Esophagus squamous epithelium (tissue), 4 donors: ENCODE results near the gene FAT4.

Experiments
- POLR2A ChIP-seq, 4 donors: fragments of 450-650 bp; IDR thresholded peaks; one replicate each; pipeline ENCODE4 v1.6.1; 2017; ENCODE audit warnings: antibody characterized with exemption in 4 of 4, mild to moderate bottlenecking in 4 of 4, moderate library complexity in 3 of 4
- TF ChIP-seq, protein P1 (sequence below), 6 experiments: fragments of 450-650 bp in 4 of 6; fragments of 200-600 bp in 2 of 6; sonication (generic) in 2 of 6; IDR thresholded peaks; one replicate each; pipeline ENCODE4 v1.5.1; 2016 to 2019; ENCODE audit warnings: antibody characterized with exemption in 6 of 6, mild to moderate bottlenecking in 4 of 6, moderate library complexity in 4 of 6

DNA sequence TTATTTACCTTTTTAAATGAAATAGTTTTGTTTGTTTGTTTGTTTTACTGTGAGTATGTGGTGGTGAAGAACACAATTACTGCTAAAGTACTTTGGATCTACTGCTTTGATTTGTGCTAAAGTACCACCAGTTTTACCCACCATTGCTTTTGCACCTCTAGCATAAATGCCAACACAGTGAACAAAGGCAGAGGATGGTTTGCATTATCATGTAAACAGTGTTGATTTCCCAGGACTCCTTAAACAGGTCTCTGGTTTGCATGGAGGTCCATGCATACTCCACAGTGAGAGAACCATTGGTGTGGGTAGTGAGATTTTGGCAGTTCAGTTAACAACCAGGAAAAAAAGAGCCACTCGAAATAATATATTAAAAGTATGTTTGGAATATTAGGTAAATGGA lies 11.0 kb downstream of the FAT4 start:
- TF ChIP-seq, protein P1, sequence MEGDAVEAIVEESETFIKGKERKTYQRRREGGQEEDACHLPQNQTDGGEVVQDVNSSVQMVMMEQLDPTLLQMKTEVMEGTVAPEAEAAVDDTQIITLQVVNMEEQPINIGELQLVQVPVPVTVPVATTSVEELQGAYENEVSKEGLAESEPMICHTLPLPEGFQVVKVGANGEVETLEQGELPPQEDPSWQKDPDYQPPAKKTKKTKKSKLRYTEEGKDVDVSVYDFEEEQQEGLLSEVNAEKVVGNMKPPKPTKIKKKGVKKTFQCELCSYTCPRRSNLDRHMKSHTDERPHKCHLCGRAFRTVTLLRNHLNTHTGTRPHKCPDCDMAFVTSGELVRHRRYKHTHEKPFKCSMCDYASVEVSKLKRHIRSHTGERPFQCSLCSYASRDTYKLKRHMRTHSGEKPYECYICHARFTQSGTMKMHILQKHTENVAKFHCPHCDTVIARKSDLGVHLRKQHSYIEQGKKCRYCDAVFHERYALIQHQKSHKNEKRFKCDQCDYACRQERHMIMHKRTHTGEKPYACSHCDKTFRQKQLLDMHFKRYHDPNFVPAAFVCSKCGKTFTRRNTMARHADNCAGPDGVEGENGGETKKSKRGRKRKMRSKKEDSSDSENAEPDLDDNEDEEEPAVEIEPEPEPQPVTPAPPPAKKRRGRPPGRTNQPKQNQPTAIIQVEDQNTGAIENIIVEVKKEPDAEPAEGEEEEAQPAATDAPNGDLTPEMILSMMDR (IDR thresholded peaks at IDR 0.05), result no peak
- no peak for TF ChIP-seq POLR2A (IDR thresholded peaks at IDR 0.05)
